ENCODE results near the gene GALNT9. TPM values are rescaled to one million over a fixed set of nuclear protein-coding genes. Genes with fewer than 3 reads are reported as not detected.

Gene GALNT9
- total RNA-seq, 1 experiment from 2014 or later: 0.45 TPM

DNA sequence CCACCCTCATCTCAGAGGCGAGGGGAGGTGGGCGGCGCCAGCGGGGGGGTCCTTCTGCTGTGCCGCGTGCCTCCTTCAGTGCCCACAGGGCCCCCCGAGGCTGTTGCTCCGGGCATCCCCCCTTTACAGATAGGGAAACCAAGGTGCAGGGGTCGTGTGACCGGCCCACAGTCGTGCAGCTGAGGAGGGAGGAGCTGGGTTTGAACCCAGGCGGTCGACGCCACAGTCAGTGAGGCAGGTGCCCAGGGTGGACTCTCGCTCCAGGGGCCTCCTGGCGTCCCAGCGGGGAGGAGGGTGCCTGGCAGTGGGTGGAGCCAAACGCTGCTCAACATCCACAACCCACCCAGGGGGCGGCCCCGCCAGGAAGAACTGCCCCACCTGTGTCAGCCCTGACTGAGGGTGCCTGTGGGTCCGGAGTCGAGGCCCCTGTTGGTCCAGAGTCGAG is 8.6 kb downstream of the GALNT9 start:
- H3K36me3 Mint-ChIP-seq (ENCODE audit: insufficient read depth, unreplicated experiment): no peaks in the 10 kb centered on the region
- CTCF ChIA-PET: no interaction called here
- no peaks in the 10 kb centered on the region for H3K36me3 ChIP-seq (ENCODE audit: control insufficient read depth, insufficient read depth, low read length)
- no peak overlapping the region for H3K4me3 Mint-ChIP-seq (ENCODE audit: unreplicated experiment)
- H3K4me1 ChIP-seq: no peaks in the 10 kb centered on the region
- DNase-seq: no peak
- H3K27me3 Mint-ChIP-seq (ENCODE audit: insufficient read depth, unreplicated experiment): peaks cover 12% of the 10 kb centered on the region
- H3K27me3 ChIP-seq (replicated peaks; ENCODE audit: control insufficient read depth, insufficient read depth, low read length): no peaks in the 10 kb centered on the region; the same call in 1 of the 2 replicates
- intact Hi-C loops (cut with micrococcal nuclease; ENCODE audit: unreplicated experiment): no loop called here
- TF ChIP-seq CTCF (IDR thresholded peaks at IDR 0.05; ENCODE audit: insufficient read depth in 1 of 2, low read depth in 1 of 2, low read length in 1 of 2, severe bottlenecking in 1 of 2, unreplicated experiment in 1 of 2): no peak
- no peaks in the 10 kb centered on the region for H3K4me1 Mint-ChIP-seq (ENCODE audit: low read depth, unreplicated experiment)
- no peak overlapping the region for H3K27ac Mint-ChIP-seq (ENCODE audit: unreplicated experiment)
- no peaks in the 10 kb centered on the region for H3K9me3 Mint-ChIP-seq (ENCODE audit: unreplicated experiment)
- no peak overlapping the region for H3K4me3 ChIP-seq (ENCODE audit: low read depth, low read length)
- BruUV-seq (replicated peaks): no TSS peak
- POLR2A ChIA-PET: no interaction called here
- no peaks in the 10 kb centered on the region for H3K9me3 ChIP-seq

DNA sequence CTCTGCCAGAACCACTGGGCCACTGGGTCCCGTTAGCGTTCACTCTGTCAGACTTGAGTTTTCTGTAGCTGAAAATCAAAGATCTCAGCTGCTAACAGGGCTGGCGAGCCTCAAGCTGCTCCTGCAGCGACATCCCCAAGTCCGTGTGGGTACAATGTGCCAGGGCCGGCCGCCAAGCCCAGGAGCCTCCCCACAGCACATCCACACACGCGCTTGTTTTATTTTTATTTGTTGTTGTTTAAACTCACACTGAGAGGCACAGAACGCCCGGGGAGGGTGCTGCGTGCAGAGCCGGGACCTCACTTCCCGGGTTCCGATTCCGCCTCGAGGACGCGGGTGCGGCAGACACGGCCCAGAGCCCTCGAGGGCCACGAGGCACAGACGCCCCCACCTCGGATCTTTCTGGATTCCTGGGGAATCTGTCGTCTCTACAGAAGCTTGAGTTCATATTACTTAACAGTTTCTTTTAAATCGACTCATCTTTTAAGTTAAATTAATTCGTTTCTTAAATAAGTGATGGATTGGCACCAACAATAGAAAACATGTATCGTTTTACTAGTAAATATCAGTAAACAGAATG is 9.3 kb downstream of the GALNT9 start:
- H3K27ac Mint-ChIP-seq (ENCODE audit: unreplicated experiment): no peak overlapping the region
- no peaks in the 10 kb centered on the region for H3K36me3 Mint-ChIP-seq (ENCODE audit: insufficient read depth, unreplicated experiment)
- Histone ChIP-seq H3K4me3 (ENCODE audit: low read depth, low read length) (no peak overlapping the region), H3K9me3 (no peaks in the 10 kb centered on the region), H3K36me3 (ENCODE audit: control insufficient read depth, insufficient read depth, low read length) (no peaks in the 10 kb centered on the region), H3K27me3 (replicated peaks; ENCODE audit: control insufficient read depth, insufficient read depth, low read length) (no peaks in the 10 kb centered on the region; the same call in 1 of the 2 replicates), H3K4me1 (no peaks in the 10 kb centered on the region)
- intact Hi-C loops (cut with micrococcal nuclease; ENCODE audit: unreplicated experiment): no loop called here
- POLR2A ChIA-PET: no interaction called here
- no peak overlapping the region for H3K4me3 Mint-ChIP-seq (ENCODE audit: unreplicated experiment)
- TF ChIP-seq CTCF (IDR thresholded peaks at IDR 0.05; ENCODE audit: insufficient read depth in 1 of 2, low read depth in 1 of 2, low read length in 1 of 2, severe bottlenecking in 1 of 2, unreplicated experiment in 1 of 2): no peak
- DNase-seq: no peak
- BruUV-seq (replicated peaks): no TSS peak
- no peaks in the 10 kb centered on the region for H3K9me3 Mint-ChIP-seq (ENCODE audit: unreplicated experiment)
- no peaks in the 10 kb centered on the region for H3K4me1 Mint-ChIP-seq (ENCODE audit: low read depth, unreplicated experiment)
- peaks cover 10% of the 10 kb centered on the region for H3K27me3 Mint-ChIP-seq (ENCODE audit: insufficient read depth, unreplicated experiment)
- CTCF ChIA-PET: no interaction called here

- intact Hi-C loops (cut with micrococcal nuclease; ENCODE audit: unreplicated experiment): no loop called here
- Mint-ChIP-seq H3K9me3 (ENCODE audit: unreplicated experiment) (peaks cover 1% of the 10 kb centered on the region), H3K4me3 (ENCODE audit: unreplicated experiment) (no peak overlapping the region), H3K27me3 (ENCODE audit: insufficient read depth, unreplicated experiment) (peaks cover 9% of the 10 kb centered on the region), H3K4me1 (ENCODE audit: low read depth, unreplicated experiment) (no peaks in the 10 kb centered on the region), H3K27ac (ENCODE audit: unreplicated experiment) (no peak overlapping the region), H3K36me3 (ENCODE audit: insufficient read depth, unreplicated experiment) (no peaks in the 10 kb centered on the region)
- no peak for TF ChIP-seq CTCF (IDR thresholded peaks at IDR 0.05; ENCODE audit: insufficient read depth in 1 of 2, low read depth in 1 of 2, low read length in 1 of 2, severe bottlenecking in 1 of 2, unreplicated experiment in 1 of 2)
- H3K27me3 ChIP-seq (replicated peaks; ENCODE audit: control insufficient read depth, insufficient read depth, low read length): no peaks in the 10 kb centered on the region; the same call in none of the 2 replicates
- H3K4me3 ChIP-seq (ENCODE audit: low read depth, low read length): no peak overlapping the region
- H3K36me3 ChIP-seq (ENCODE audit: control insufficient read depth, insufficient read depth, low read length): no peaks in the 10 kb centered on the region
- ChIA-PET POLR2A (no interaction called here), CTCF (no interaction called here)
- no peak for DNase-seq
- BruUV-seq (replicated peaks): no TSS peak
- no peaks in the 10 kb centered on the region for H3K4me1 ChIP-seq
- no peaks in the 10 kb centered on the region for H3K9me3 ChIP-seq
These were observed 9.9 kb downstream of the GALNT9 start for GRCh38 chr12:132319359-132319950.
